Suppressor macrophage (primary cell): Measurements from ENCODE around the gene ARHGEF3.
A peak's percentile ranks its signal among the peaks of the same experiment; 100 is the strongest.

Experiments
- DNase-seq, 4 experiments: peaks; one replicate each; pipeline ENCODE4 v3.0.0-alpha.2; 2020 to 2022

ARHGEF3 gene

DNA sequence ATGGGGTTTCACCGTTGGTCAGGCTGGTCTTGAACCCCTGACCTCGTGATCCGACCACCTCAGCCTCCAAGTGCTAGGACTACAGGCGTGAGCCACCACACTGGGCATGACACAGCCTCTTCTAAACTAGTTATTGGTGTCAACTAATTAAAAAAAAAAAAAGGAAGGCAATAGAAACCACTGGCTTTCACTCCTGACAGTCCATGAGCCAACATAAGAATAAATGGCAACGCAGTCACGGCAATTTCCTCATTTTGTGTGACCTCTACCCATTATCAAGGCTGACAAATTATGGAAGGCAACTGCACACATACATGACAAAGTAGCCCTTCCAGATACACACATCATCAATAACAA, 5.9 kb downstream of the ARHGEF3 start:
- peak; percentile 70 to 88 (median 77) for DNase-seq

- DNase-seq: peak; percentile 38 to 63 (median 54)
Measured at GRCh38 chr3:56795097-56795828, 6.5 kb downstream of the ARHGEF3 start.

- peak; percentile 54 to 80 (median 58) for DNase-seq
Measured at GRCh38 chr3:56792193-56792592, 9.6 kb downstream of the ARHGEF3 start.

DNA sequence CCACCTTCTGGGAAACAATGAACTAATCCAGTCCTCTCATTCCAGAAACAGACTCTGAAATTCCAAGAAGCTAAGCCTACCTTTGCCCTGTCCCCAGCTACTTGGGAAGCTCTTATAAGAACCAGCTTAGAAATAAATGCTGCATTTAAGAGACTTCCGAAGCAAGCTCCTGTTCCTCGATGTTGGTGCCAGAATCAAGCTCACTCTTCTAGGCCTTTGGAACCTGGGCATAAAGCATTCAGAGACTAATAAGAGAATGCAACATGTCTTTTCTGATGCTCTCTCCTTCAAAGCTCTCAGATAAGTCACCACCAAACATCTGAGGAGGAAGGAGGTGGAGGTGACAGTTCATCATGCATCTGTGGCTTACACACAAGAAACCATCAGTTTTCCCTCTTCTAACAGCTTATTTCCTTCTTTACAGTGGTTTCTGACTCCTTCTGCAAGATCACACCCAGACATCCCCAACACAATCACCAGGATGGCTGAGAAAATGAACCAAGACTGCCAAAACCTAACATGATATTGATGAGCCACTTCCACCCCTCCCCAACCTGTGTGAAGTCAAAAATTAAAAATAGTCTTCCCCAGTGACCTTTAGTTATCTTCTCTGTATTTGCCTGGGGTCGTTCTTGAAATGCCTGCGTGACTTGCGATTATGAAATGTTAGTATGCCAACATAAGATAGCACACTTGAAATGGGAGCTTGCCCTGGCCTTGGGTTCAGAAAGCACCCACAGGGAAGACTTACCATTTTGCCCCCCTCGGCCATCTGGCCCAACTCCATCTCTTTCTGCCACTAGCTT, 11.5 kb downstream of the ARHGEF3 start:
- no peak for DNase-seq

- DNase-seq: no peak
Measured at GRCh38 chr3:56789076-56789475, 12.7 kb downstream of the ARHGEF3 start.

GRCh38 chr3:56788521-56788920, 13.2 kb downstream of the ARHGEF3 start:
- no peak for DNase-seq

DNA sequence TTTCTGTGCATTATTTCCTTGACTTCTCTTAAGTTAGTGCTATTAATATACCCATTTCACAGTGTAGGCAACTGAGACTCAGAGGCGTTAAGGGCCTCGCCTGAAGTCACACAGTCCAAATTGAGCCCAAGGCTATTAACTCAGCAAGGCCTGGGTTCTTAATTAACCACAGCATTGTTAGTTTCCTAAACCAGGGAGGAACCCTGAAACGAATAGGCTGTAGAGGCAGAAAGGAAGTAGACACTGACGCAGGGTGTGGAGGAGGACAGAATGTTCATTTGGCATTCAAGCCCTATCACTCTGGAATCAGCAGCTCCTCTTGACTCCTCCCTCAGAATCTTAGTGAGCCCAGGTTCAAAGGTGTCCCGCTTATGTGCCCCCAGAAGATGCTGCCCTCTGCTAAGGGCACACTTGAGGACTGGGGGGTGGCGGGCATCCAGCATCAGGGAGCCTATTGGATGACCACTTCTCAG, 13.9 kb downstream of the ARHGEF3 start:
- DNase-seq: peak; percentile 20 to 57 (median 55)

GRCh38 chr3:56787258-56787775, 14.4 kb downstream of the ARHGEF3 start:
- no peak for DNase-seq

- DNase-seq: no peak
Measured at GRCh38 chr3:56785499-56785898, 16.2 kb downstream of the ARHGEF3 start.

GRCh38 chr3:56784448-56785001, 17.2 kb downstream of the ARHGEF3 start:
- no peak for DNase-seq

GRCh38 chr3:56783644-56784447, 17.9 kb downstream of the ARHGEF3 start:
- peak; percentile 88 to 95 (median 92) for DNase-seq

DNA sequence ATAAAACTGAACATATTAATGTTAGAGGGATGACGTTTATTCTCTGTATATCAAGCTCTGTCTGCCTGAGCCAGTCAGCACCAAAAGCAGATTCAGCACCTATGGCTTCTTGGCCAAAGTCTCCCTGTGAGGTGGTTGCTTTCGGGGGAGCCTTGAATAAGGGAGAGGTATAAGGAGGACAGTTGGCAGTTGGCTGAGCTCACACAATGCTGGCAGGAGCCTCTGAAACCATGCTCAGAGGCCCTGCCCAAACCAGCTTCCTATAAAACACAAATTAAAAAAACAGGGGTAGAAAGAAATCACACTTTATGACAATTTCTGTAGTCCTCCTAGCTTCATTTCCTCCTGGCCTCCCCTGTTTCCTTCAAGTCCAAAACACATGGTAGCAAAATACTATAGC, 18.8 kb downstream of the ARHGEF3 start:
- no peak for DNase-seq

DNA sequence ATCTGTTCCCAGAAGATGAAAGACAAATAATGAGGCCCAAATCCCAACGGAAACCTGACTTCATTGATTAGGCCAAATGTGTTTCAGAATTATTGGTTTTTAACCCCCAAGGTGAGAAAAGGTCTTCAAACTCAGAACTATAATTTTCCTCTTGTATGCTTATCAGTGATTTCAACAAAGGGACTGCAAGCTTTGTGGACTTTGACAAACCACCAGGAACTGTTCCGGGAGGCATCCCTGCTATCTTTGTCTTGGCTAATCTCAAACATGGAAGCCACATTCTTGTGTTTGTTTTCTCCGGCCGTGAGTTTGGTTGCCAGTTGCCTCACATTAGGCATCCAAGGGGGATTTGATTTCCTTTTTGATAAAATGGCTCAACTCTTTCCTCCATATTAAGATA, 19.5 kb downstream of the ARHGEF3 start:
- no peak for DNase-seq

DNA sequence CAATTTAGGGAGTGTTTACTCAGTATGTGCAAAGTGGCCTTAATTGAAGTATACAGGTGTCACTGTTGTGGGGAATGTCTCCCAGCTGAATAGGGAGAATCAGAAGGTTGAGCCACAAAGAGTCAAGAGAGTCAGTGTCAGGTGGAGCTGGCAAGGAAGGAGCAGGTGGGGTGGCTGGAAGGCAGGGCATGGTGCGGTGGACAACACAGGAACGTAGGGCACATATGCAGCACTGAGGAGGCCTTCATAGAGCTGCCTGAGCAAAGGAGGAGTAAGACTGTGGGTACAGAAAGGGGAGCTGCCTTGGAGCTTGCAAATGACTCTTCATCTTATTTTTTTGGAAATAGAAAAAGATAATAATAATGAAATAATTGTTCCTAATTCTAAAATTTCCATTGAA, 20.0 kb downstream of the ARHGEF3 start:
- no peak for DNase-seq

- no peak for DNase-seq
Measured at GRCh38 chr3:56780936-56781335, 20.8 kb downstream of the ARHGEF3 start.

GRCh38 chr3:56778893-56779292, 22.9 kb downstream of the ARHGEF3 start:
- no peak for DNase-seq

GRCh38 chr3:56776556-56776950, 25.2 kb downstream of the ARHGEF3 start:
- DNase-seq: no peak

- peak; percentile 68 to 79 (median 73) for DNase-seq
Measured at GRCh38 chr3:56775838-56776555, 25.8 kb downstream of the ARHGEF3 start.

DNA sequence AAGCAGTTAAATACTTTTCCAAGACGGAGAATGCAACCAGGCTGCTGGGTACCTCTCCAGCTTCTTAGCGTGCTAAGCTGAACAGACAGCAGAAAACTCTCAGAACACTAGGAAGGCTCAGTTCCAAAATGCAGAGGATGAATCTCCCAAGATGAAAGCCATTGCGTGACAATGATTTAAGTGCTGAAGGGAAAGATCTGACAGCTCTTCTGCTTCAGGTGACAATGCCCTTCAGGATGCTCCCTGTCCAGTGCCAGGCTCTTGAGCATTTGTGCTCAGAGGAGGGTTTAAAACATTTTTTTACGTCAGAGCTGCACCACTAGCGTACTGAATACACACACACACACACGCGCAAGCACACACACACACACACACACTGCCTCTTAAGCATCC, 26.3 kb downstream of the ARHGEF3 start:
- no peak for DNase-seq

- no peak for DNase-seq
Measured at GRCh38 chr3:56773986-56774385, 27.8 kb downstream of the ARHGEF3 start.
